ENCODE results near the gene CXCL13. TPM values are rescaled to one million over a fixed set of nuclear protein-coding genes. Genes with fewer than 3 reads are reported as not detected.
A peak's percentile ranks its signal among the peaks of the same experiment; 100 is the strongest.

The CXCL13 gene
- total RNA-seq, 2 donors from 2014 or later = 0.19 to 1.0 TPM

DNA sequence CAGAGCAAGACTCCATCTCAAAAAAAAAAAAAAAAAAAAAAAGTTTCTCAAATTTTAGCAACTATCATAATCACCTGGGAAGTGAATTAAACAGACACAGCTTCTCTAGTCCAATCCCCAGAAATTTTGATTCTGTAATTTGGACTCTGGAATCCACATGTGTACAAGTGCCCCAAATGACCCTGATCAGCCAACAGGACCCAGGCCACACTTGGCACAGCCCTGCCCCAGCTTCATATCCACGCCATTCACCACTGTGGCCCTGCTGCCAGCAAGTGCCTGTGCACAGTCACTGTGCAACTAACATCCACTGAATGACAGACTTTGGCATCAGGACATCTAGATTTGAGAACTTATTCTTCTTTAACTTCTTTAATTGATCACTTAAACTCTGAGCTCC lies 14.1 kb upstream of the CXCL13 start:
- peaks cover 27% of the 10 kb centered on the region for H3K27me3 Mint-ChIP-seq
- no peak for ATAC-seq (replicated peaks)
- H3K4me3 Mint-ChIP-seq = no peak overlapping the region
- H3K9me3 Mint-ChIP-seq = no peaks in the 10 kb centered on the region
- H3K36me3 Mint-ChIP-seq (ENCODE audit: low read depth) = no peaks in the 10 kb centered on the region
- no peak overlapping the region for H3K27ac Mint-ChIP-seq
- H3K4me1 Mint-ChIP-seq = peaks cover 37% of the 10 kb centered on the region

DNA sequence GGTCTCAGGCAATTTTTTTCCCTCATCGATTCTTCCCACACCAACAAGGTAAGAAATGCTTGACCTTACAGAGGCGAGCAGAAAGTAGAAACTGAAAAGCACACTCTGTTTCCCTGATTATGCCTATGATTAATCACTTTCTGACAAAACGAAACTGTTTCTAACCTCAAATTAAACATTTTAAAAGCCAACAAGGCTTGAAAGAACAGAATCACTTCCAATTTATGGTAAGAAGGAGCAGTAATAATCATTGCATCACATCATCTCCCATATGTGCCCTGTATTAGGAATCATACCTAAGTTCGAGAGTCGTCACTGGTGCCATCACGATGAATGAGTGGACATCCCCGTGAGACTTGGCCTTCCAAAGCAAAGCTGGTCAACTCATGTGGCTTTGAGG lies 12.5 kb upstream of the CXCL13 start:
- Mint-ChIP-seq H3K9me3 (no peaks in the 10 kb centered on the region), H3K27me3 (peaks cover 35% of the 10 kb centered on the region), H3K36me3 (ENCODE audit: low read depth) (no peaks in the 10 kb centered on the region), H3K4me1 (peaks cover 29% of the 10 kb centered on the region), H3K27ac (peak overlapping the region; percentile 7), H3K4me3 (peak overlapping the region; percentile 29)
- ATAC-seq (replicated peaks) = peak; percentile 70

DNA sequence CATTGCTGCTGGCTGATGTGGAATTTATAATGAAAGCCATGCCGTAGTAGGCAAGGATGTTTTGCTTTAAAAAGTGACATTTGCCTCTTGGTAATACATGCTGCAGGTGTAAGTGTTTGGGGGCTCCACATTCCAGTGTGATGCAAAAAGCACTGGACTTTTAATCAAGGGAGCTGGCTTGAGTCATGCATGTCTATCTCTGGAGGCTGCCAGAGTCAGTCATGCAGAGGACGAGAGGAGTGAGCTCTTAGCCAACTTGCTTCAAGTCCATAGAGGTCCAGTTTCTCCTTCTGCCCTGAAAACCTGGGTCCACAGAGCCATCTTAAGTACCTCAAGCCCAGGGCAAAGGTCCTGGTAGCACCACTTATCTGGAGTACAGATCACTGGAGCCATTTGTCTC lies 11.6 kb upstream of the CXCL13 start:
- Mint-ChIP-seq H3K27me3 (peaks cover 35% of the 10 kb centered on the region), H3K9me3 (no peaks in the 10 kb centered on the region), H3K27ac (peak overlapping the region; percentile 7), H3K4me1 (peaks cover 23% of the 10 kb centered on the region), H3K4me3 (peak overlapping the region; percentile 29), H3K36me3 (ENCODE audit: low read depth) (no peaks in the 10 kb centered on the region)
- no peak for ATAC-seq (replicated peaks)

DNA sequence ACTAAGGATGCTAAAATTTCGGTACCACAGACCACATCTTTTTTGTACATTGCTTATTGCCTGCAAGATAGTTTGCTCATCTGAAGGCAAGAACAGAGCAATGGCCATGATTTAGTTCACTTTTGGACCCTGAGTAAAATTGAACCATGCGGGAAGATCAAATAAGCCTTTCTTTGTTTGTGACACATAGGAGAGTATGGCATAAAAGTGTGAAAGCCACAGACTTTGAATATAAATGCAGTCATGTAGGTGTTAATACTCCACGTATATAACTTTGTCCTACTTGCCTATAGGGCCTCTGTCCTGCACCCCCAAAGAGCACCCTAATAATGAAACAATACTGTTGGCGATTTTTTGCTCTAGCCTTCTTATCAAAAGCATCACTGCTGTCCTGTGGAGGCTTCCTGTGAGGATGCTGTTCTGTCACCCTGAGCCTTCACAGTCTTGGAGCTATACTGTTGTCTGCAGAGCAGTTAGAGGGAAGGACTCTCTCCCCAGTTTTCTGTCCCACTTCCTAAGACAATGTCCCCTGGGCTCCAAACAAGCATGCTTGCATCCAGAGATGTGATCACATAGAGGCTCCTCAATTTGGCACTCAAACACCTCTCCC lies 10.2 kb upstream of the CXCL13 start:
- Mint-ChIP-seq H3K9me3 (no peaks in the 10 kb centered on the region), H3K36me3 (ENCODE audit: low read depth) (no peaks in the 10 kb centered on the region), H3K4me1 (peaks cover 19% of the 10 kb centered on the region), H3K27ac (no peak overlapping the region), H3K4me3 (no peak overlapping the region), H3K27me3 (peaks cover 34% of the 10 kb centered on the region)
- peak; percentile 64 for ATAC-seq (replicated peaks)

DNA sequence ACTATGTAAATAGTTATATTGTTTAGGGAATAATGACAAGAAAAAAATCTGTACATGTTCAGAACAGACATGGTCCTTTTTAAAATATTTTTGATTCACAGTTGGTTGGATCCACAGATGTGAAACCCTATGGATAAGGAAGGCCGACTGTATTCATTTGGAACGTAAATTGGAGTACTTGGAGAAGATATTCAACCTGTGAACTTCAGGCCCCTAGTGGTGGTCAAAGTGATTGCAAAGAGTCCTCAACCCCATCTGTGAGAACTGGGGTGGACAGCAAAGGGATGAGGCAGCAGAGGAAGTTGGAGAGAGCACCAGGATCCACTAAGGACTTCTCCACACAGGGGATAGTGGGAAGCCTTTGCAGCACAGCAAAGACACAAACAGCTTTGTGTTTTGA lies 6.2 kb upstream of the CXCL13 start:
- no peak for ATAC-seq (replicated peaks)
- H3K27ac Mint-ChIP-seq = no peak overlapping the region
- no peak overlapping the region for H3K4me3 Mint-ChIP-seq
- peaks cover 27% of the 10 kb centered on the region for H3K27me3 Mint-ChIP-seq
- H3K36me3 Mint-ChIP-seq (ENCODE audit: low read depth) = no peaks in the 10 kb centered on the region
- peaks cover 5% of the 10 kb centered on the region for H3K4me1 Mint-ChIP-seq
- no peaks in the 10 kb centered on the region for H3K9me3 Mint-ChIP-seq

DNA sequence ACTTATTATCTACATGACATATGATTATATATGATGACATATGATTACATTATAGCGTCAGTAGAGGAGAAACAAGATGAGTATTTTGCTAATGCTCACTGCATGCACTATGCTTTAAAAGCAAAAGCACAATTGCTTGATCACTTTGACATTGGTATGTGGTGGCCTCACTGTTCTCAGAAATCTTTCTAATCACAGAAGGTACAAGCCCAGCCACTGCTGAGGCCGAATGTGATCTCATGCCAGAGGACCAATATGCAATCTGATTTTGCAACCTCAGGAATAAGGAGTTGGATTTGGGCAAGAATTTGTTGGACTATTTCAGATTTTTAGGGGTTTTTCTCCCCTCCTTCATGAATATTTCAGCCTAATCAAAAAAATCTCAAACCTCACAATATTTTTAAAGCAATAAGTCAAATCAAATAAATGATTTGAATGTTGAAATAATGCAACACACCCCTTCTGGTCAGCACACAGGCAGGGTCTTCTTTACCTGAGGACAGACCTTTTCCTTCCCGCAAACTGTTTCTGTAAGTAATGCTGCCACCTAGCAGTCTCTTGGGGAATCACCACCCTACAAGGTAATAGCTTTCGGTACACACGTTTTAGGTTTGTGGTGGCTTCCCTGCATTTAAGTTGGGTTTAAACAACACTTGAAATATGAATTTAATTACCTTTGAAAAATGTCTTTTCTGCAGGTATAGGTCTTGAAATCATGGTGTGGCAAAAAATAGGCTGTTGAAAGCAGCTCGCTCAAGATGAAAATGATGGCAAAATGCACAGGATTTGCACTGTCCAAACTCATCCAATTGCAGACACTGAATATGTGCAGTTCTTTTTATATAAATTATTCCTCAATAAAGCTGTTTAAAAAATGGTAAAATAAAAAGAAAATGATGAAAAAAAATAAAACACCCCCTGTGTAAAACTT lies 4.8 kb upstream of the CXCL13 start:
- no peak overlapping the region for H3K4me3 Mint-ChIP-seq
- no peak overlapping the region for H3K27ac Mint-ChIP-seq
- peak; percentile 57 for ATAC-seq (replicated peaks)
- H3K9me3 Mint-ChIP-seq = no peaks in the 10 kb centered on the region
- peaks cover 26% of the 10 kb centered on the region for H3K27me3 Mint-ChIP-seq
- H3K4me1 Mint-ChIP-seq = peaks cover 1% of the 10 kb centered on the region
- H3K36me3 Mint-ChIP-seq (ENCODE audit: low read depth) = no peaks in the 10 kb centered on the region

- Mint-ChIP-seq H3K4me1 (no peaks in the 10 kb centered on the region), H3K27ac (no peak overlapping the region), H3K36me3 (ENCODE audit: low read depth) (no peaks in the 10 kb centered on the region), H3K4me3 (no peak overlapping the region), H3K27me3 (peaks cover 23% of the 10 kb centered on the region), H3K9me3 (no peaks in the 10 kb centered on the region)
- ATAC-seq (replicated peaks) = peak; percentile 35
Observed at GRCh38 chr4:77601614-77602187, 3.9 kb upstream of the CXCL13 start.

DNA sequence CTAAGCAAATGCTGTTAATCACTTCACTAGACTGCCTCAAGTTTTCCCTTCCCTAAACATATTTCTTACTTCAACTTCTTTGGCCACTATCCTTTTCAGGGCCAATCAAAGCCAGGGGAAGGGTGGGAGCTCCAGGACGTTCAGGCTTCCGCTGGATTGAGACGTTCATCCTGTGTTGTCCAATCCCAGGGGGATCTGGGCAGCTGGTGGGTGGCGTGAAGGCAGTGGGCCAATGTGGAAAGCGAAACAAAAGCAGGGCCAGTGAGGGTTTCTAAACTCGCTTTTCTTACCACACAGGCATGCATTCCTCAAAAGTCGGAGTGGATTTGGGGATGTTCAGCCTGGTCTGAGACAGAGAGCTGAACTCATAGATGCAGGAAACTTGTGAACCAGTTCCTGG lies 7.6 kb downstream of the CXCL13 start:
- H3K4me1 Mint-ChIP-seq = peaks cover 4% of the 10 kb centered on the region
- ATAC-seq (replicated peaks) = no peak
- H3K9me3 Mint-ChIP-seq = no peaks in the 10 kb centered on the region
- peaks cover 30% of the 10 kb centered on the region for H3K27me3 Mint-ChIP-seq
- no peak overlapping the region for H3K27ac Mint-ChIP-seq
- H3K4me3 Mint-ChIP-seq = no peak overlapping the region
- H3K36me3 Mint-ChIP-seq (ENCODE audit: low read depth) = no peaks in the 10 kb centered on the region

- H3K4me1 Mint-ChIP-seq = peaks cover 9% of the 10 kb centered on the region
- H3K4me3 Mint-ChIP-seq = no peak overlapping the region
- no peak for ATAC-seq (replicated peaks)
- no peaks in the 10 kb centered on the region for H3K9me3 Mint-ChIP-seq
- H3K27ac Mint-ChIP-seq = no peak overlapping the region
- H3K36me3 Mint-ChIP-seq (ENCODE audit: low read depth) = no peaks in the 10 kb centered on the region
- peaks cover 39% of the 10 kb centered on the region for H3K27me3 Mint-ChIP-seq
Observed at GRCh38 chr4:77615153-77615552, 9.5 kb downstream of the CXCL13 start.

DNA sequence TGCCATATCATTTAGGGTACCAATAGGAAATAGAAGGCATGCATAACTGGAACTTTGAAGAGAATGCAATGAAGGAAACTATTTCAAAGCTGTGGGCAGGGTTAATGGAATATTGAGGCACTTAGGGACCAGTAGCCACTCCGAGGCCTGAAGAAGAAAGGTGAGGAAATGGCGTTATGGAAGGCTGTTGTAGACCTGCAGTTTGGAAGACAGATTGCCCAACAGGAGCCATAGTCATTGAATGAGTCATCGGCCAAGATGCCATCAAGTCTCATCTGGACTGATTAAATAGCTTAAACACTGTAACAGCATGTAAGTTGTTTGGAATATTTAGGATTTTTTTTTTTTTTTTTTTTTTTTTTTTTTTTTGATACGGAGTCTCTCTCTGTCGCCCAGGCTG lies 11.6 kb downstream of the CXCL13 start:
- no peak for ATAC-seq (replicated peaks)
- Mint-ChIP-seq H3K27me3 (peaks cover 32% of the 10 kb centered on the region), H3K27ac (no peak overlapping the region), H3K4me3 (no peak overlapping the region), H3K9me3 (no peaks in the 10 kb centered on the region), H3K4me1 (peaks cover 9% of the 10 kb centered on the region), H3K36me3 (ENCODE audit: low read depth) (no peaks in the 10 kb centered on the region)

GRCh38 chr4:77618383-77619241 lies 13.0 kb downstream of the CXCL13 start:
- Mint-ChIP-seq H3K27ac (no peak overlapping the region), H3K4me1 (peaks cover 9% of the 10 kb centered on the region), H3K9me3 (no peaks in the 10 kb centered on the region), H3K4me3 (no peak overlapping the region), H3K36me3 (ENCODE audit: low read depth) (no peaks in the 10 kb centered on the region), H3K27me3 (peaks cover 21% of the 10 kb centered on the region)
- peak; percentile 78 for ATAC-seq (replicated peaks)

GRCh38 chr4:77619408-77619807 lies 13.8 kb downstream of the CXCL13 start:
- Mint-ChIP-seq H3K4me1 (peaks cover 9% of the 10 kb centered on the region), H3K9me3 (no peaks in the 10 kb centered on the region), H3K4me3 (no peak overlapping the region), H3K27ac (no peak overlapping the region), H3K27me3 (peaks cover 21% of the 10 kb centered on the region), H3K36me3 (ENCODE audit: low read depth) (no peaks in the 10 kb centered on the region)
- ATAC-seq (replicated peaks) = no peak

- no peaks in the 10 kb centered on the region for H3K36me3 Mint-ChIP-seq (ENCODE audit: low read depth)
- no peak overlapping the region for H3K4me3 Mint-ChIP-seq
- no peak overlapping the region for H3K27ac Mint-ChIP-seq
- H3K27me3 Mint-ChIP-seq = peaks cover 21% of the 10 kb centered on the region
- peaks cover 5% of the 10 kb centered on the region for H3K4me1 Mint-ChIP-seq
- no peak for ATAC-seq (replicated peaks)
- no peaks in the 10 kb centered on the region for H3K9me3 Mint-ChIP-seq
Observed at GRCh38 chr4:77621254-77621653, 15.6 kb downstream of the CXCL13 start.

DNA sequence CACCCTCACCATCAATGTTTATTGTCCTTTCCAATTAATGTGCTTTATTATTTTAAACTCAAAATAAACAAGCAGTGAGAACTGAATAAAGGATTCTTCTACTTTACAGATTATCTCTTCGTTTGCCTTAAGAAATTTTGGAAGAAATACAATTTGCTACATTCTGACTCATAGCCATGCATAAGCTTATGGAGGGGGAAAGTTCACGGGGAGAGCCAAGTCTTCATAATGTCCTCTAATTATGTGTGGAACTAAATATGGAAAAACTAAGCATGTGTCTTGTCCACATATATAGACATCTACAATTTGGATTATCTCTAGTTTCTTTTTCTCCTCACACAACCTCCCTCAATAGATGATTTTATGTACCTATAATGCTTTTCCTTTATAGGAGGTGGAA lies 17.5 kb downstream of the CXCL13 start:
- Mint-ChIP-seq H3K27me3 (peaks cover 21% of the 10 kb centered on the region), H3K27ac (no peak overlapping the region), H3K36me3 (ENCODE audit: low read depth) (no peaks in the 10 kb centered on the region), H3K4me1 (peaks cover 5% of the 10 kb centered on the region), H3K9me3 (no peaks in the 10 kb centered on the region), H3K4me3 (no peak overlapping the region)
- ATAC-seq (replicated peaks) = no peak
